GM23338 (cell line): Measurements from ENCODE around the gene VARS2. TPM values are rescaled to one million over a fixed set of nuclear protein-coding genes. Genes with fewer than 3 reads are reported as not detected.

ENCODE experiments used
- ATAC-seq: fragments of 200-7000 bp; cut with Tn5 transposase; 3 replicates; pipeline ENCODE4 v1.9.1; 2020
- DNase-seq: peaks from one replicate; pipeline ENCODE4 v3.0.0-alpha.2; 2015; ENCODE audit warnings: low spot score
- H2AFZ ChIP-seq: fragments of 200-600 bp; sonication (generic); 2 replicates; pipeline ENCODE4 v1.8.0; 2016; ENCODE audit warnings: antibody characterized with exemption, mild to moderate bottlenecking, moderate library complexity
- H3F3A ChIP-seq: fragments of 200-600 bp; sonication (generic); replicated peaks from 2 replicates; pipeline ENCODE4 v1.8.0; 2017; ENCODE audit warnings: antibody characterized with exemption, mixed run types, low read depth
- H3K27ac ChIP-seq: fragments of 200-600 bp; sonication (generic); 2 replicates; pipeline ENCODE4 v1.6.1; 2016; ENCODE audit warnings: low read depth
- H3K27me3 ChIP-seq: fragments of 200-600 bp; sonication (generic); 2 replicates; pipeline ENCODE4 v1.8.0; 2016; ENCODE audit warnings: mild to moderate bottlenecking, mixed run types, moderate library complexity; ENCODE audit not compliant: insufficient read depth
- H3K36me3 ChIP-seq: fragments of 200-600 bp; sonication (generic); 2 replicates; pipeline ENCODE4 v1.8.0; 2016; ENCODE audit warnings: mild to moderate bottlenecking; ENCODE audit not compliant: insufficient read depth
- H3K4me1 ChIP-seq: fragments of 200-600 bp; sonication (generic); 2 replicates; pipeline ENCODE4 v1.8.0; 2016; ENCODE audit warnings: mild to moderate bottlenecking, moderate library complexity; ENCODE audit not compliant: insufficient read depth
- H3K4me2 ChIP-seq: fragments of 200-600 bp; sonication (generic); 2 replicates; pipeline ENCODE4 v1.7.1; 2017; ENCODE audit warnings: mixed run types
- H3K4me3 ChIP-seq: fragments of 200-600 bp; sonication (generic); 2 replicates; pipeline ENCODE4 v1.6.1; 2016; ENCODE audit warnings: mixed run types
- H3K79me2 ChIP-seq: fragments of 200-600 bp; sonication (generic); replicated peaks from 2 replicates; pipeline ENCODE4 v1.8.0; 2017; ENCODE audit warnings: mild to moderate bottlenecking; ENCODE audit not compliant: insufficient read depth
- H3K9me2 ChIP-seq: fragments of 200-600 bp; sonication (generic); 2 replicates; pipeline ENCODE4 v1.8.0; 2017; ENCODE audit not compliant: insufficient read depth
- H4K20me1 ChIP-seq: fragments of 200-600 bp; sonication (generic); replicated peaks from 2 replicates; pipeline ENCODE4 v1.8.0; 2017; ENCODE audit warnings: mild to moderate bottlenecking; ENCODE audit not compliant: insufficient read depth
- H3K27ac Mint-ChIP-seq: 2 replicates; pipeline ENCODE4 v1.8.0; 2020; ENCODE audit warnings: inconsistent platforms, mild to moderate bottlenecking, moderate library complexity, mixed read lengths
- H3K27me3 Mint-ChIP-seq: 3 replicates; pipeline ENCODE4 v1.8.0; 2022; ENCODE audit warnings: low read depth, mild to moderate bottlenecking, moderate library complexity, mixed read lengths, inconsistent platforms; ENCODE audit not compliant: insufficient read depth, poor library complexity
- H3K36me3 Mint-ChIP-seq: 3 replicates; pipeline ENCODE4 v1.8.0; 2021; ENCODE audit warnings: low read depth, mild to moderate bottlenecking, inconsistent platforms, moderate library complexity, mixed read lengths
- H3K4me1 Mint-ChIP-seq: 3 replicates; pipeline ENCODE4 v1.8.0; 2020; ENCODE audit warnings: mild to moderate bottlenecking, inconsistent platforms, mixed read lengths
- H3K4me3 Mint-ChIP-seq: 3 replicates; pipeline ENCODE4 v1.8.0; 2021; ENCODE audit warnings: moderate library complexity, mild to moderate bottlenecking, inconsistent platforms, mixed read lengths
- H3K9me3 Mint-ChIP-seq: 3 replicates; pipeline ENCODE4 v1.8.0; 2020; ENCODE audit warnings: moderate library complexity, mild to moderate bottlenecking, inconsistent platforms, mixed read lengths
- CREB1 ChIP-seq: fragments of 250-450 bp; sonication (Bioruptor Pico); IDR thresholded peaks from 2 replicates; pipeline ENCODE4 v1.5.0; 2020; ENCODE audit warnings: low read depth, mild to moderate bottlenecking, moderate library complexity
- ETS1 ChIP-seq: IDR thresholded peaks from 2 replicates; pipeline ENCODE4 v1.6.1; 2016; ENCODE audit warnings: antibody characterized with exemption
- EZH2 ChIP-seq: fragments of 200-600 bp; sonication (generic); IDR thresholded peaks from one replicate; pipeline ENCODE4 v1.8.0; 2017; ENCODE audit warnings: antibody characterized with exemption, mild to moderate bottlenecking, low read depth; ENCODE audit not compliant: unreplicated experiment
- JUNB ChIP-seq: IDR thresholded peaks from one replicate; pipeline ENCODE4 v1.6.1; 2016; ENCODE audit warnings: antibody characterized with exemption; ENCODE audit not compliant: unreplicated experiment
- NANOG ChIP-seq: IDR thresholded peaks from 2 replicates; pipeline ENCODE4 v1.6.1; 2016; ENCODE audit warnings: antibody characterized with exemption, borderline replicate concordance
- POLR2AphosphoS5 ChIP-seq: IDR thresholded peaks from 2 replicates; pipeline ENCODE4 v1.6.1; 2016; ENCODE audit warnings: antibody characterized with exemption, low read depth
- REST ChIP-seq: IDR thresholded peaks from one replicate; pipeline ENCODE4 v1.6.1; 2018; ENCODE audit warnings: antibody characterized with exemption; ENCODE audit not compliant: unreplicated experiment
- STAT1 ChIP-seq: IDR thresholded peaks from one replicate; pipeline ENCODE4 v1.6.1; 2016; ENCODE audit warnings: antibody characterized with exemption; ENCODE audit not compliant: unreplicated experiment
- ZNF114 ChIP-seq: fragments of 250-450 bp; sonication (Bioruptor Pico); IDR thresholded peaks from 2 replicates; pipeline ENCODE4 v1.5.0; 2020; ENCODE audit warnings: mild to moderate bottlenecking, moderate library complexity
- ZNF331 ChIP-seq: fragments of 250-450 bp; sonication (Bioruptor Pico); IDR thresholded peaks from 2 replicates; pipeline ENCODE4 v1.5.0; 2020; ENCODE audit warnings: low read depth, mild to moderate bottlenecking, moderate library complexity
- ZNF462 ChIP-seq: fragments of 250-450 bp; sonication (Bioruptor Pico); IDR thresholded peaks from 2 replicates; pipeline ENCODE4 v1.5.0; 2020; ENCODE audit warnings: mild to moderate bottlenecking, moderate library complexity
- polyA plus RNA-seq: library from polyadenylated mRNA; unstranded; fragments of >200 nt; fragmentation: Nextera tagmentation; extraction: Ambion mirVana; gene quantifications from 2 replicates; pipeline ENCODE4 v1.2.1, GENCODE V29; 2016
- total RNA-seq: library from RNA; depleted of rRNA; stranded (reverse); fragments of >200 nt; shearing (Covaris generic); gene quantifications from 2 replicates; pipeline ENCODE4 v1.2.3, GENCODE V29; 2014

VARS2 gene
- total and polyA plus RNA-seq, 2 experiments from 2014 or later, result 13.7 to 36.4 TPM

GRCh38 chr6:30957716-30958115, 43.7 kb downstream of the VARS2 start:
- no peak for ATAC-seq
- Mint-ChIP-seq H3K36me3 (no peaks in the 10 kb centered on the region), H3K9me3 (0 out of 3 replicates have a peak, but pooled peaks cover 3% of the 10 kb centered on the region), H3K27ac (no peak overlapping the region), H3K4me1 (peaks cover 13% of the 10 kb centered on the region), H3K27me3 (peaks cover 29% of the 10 kb centered on the region), H3K4me3 (no peak overlapping the region)
- H3K4me2 ChIP-seq, result no peak overlapping the region
- H3K79me2 ChIP-seq, result no peaks in the 10 kb centered on the region
- no peaks in the 10 kb centered on the region for H3K36me3 ChIP-seq
- H3K4me3 ChIP-seq, result no peak overlapping the region
- no peak for DNase-seq
- H3F3A ChIP-seq, result peaks cover 4% of the 10 kb centered on the region; the same call in 1 of the 2 replicates
- peaks cover 35% of the 10 kb centered on the region for H3K27me3 ChIP-seq
- no peak for TF ChIP-seq ETS1
- TF ChIP-seq CREB1, result no peak
- TF ChIP-seq ZNF331 (CRISPR knock-in tag), result no peak
- TF ChIP-seq STAT1, result no peak
- no peak for TF ChIP-seq JUNB
- TF ChIP-seq POLR2AphosphoS5, result no peak
- TF ChIP-seq REST, result no peak
- no peak overlapping the region for H3K27ac ChIP-seq
- no peak overlapping the region for H2AFZ ChIP-seq
- H3K4me1 ChIP-seq, result peaks cover 12% of the 10 kb centered on the region
- H3K9me2 ChIP-seq, result no peaks in the 10 kb centered on the region
- no peaks in the 10 kb centered on the region for H4K20me1 ChIP-seq

GRCh38 chr6:30960907-30961673, 47.1 kb downstream of the VARS2 start:
- Histone ChIP-seq H3K79me2 (no peaks in the 10 kb centered on the region), H3F3A (peaks cover 1% of the 10 kb centered on the region; the same call in 1 of the 2 replicates), H3K27ac (no peak overlapping the region), H3K27me3 (peaks cover 19% of the 10 kb centered on the region), H2AFZ (no peak overlapping the region), H3K9me2 (0 out of 2 replicates have a peak, but pooled peaks cover 11% of the 10 kb centered on the region), H3K4me3 (no peak overlapping the region), H3K4me2 (no peak overlapping the region), H3K36me3 (no peaks in the 10 kb centered on the region), H3K4me1 (peaks cover 4% of the 10 kb centered on the region; the same call in 1 of the 2 replicates), H4K20me1 (no peaks in the 10 kb centered on the region)
- DNase-seq (no peak), ATAC-seq (no peak)
- Mint-ChIP-seq H3K27ac (no peak overlapping the region), H3K36me3 (no peaks in the 10 kb centered on the region; the same call in 2 of the 3 replicates), H3K9me3 (peaks cover 7% of the 10 kb centered on the region), H3K4me1 (peaks cover 7% of the 10 kb centered on the region; the same call in 1 of the 3 replicates), H3K4me3 (no peak overlapping the region), H3K27me3 (peaks cover 17% of the 10 kb centered on the region)
- no peak for TF ChIP-seq STAT1
- no peak for TF ChIP-seq ZNF114 (CRISPR knock-in tag)
- TF ChIP-seq NANOG, result no peak
- no peak for TF ChIP-seq CREB1
- no peak for TF ChIP-seq ZNF462 (CRISPR knock-in tag)
- no peak for TF ChIP-seq EZH2
